GM12801 (cell line): ENCODE measurements around the gene PIK3R1.

Source experiments
- CTCF ChIP-seq: IDR thresholded peaks from one replicate; pipeline ENCODE4 v1.5.1; 2011; ENCODE audit warnings: control low read depth; ENCODE audit not compliant: insufficient read length; ENCODE audit errors: extremely low read depth

PIK3R1 gene

GRCh38 chr5:68229416-68229815 lies 13.9 kb downstream of the PIK3R1 start:
- no peak for TF ChIP-seq CTCF

GRCh38 chr5:68230285-68230684 lies 14.7 kb downstream of the PIK3R1 start:
- no peak for TF ChIP-seq CTCF

- TF ChIP-seq CTCF = no peak
Observed at GRCh38 chr5:68231414-68232076, 16.0 kb downstream of the PIK3R1 start.

GRCh38 chr5:68232277-68232676 lies 16.7 kb downstream of the PIK3R1 start:
- TF ChIP-seq CTCF = no peak

GRCh38 chr5:68233075-68233474 lies 17.5 kb downstream of the PIK3R1 start:
- TF ChIP-seq CTCF = no peak

- TF ChIP-seq CTCF = no peak
Observed at GRCh38 chr5:68237715-68238114, 22.2 kb downstream of the PIK3R1 start.

GRCh38 chr5:68239487-68239886 lies 23.9 kb downstream of the PIK3R1 start:
- no peak for TF ChIP-seq CTCF
